Activated CD8-positive, alpha-beta memory T cell treated with anti-CD3 and anti-CD28 coated beads for 48 hours (primary cell): ENCODE results near the gene LRGUK.

Experiments
- DNase-seq, 3 experiments: peaks; one replicate each; pipeline ENCODE4 v3.0.0-alpha.2; 2020; ENCODE audit warnings: low read depth in 2 of 3, low spot score in 2 of 3

The LRGUK gene

DNA sequence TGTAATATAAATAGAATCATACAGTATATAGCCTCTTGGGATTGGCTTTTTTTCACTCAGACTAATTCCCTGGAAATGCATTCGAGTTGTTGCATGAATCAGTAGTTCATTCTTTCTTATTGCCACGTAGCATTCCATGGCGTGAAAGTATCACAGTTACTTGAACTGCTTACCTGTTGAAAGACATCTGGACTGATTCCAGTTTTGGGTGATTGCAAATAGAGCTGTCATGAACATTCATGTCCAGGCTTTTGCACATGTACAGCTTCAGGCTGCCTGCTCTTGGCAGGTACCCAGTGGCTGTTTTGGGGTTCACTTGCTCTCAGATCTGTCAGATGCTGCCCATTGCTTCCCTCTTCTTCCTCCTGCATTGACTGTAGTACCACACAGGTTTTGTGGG lies 54.9 kb downstream of the LRGUK start:
- DNase-seq = no peak

DNA sequence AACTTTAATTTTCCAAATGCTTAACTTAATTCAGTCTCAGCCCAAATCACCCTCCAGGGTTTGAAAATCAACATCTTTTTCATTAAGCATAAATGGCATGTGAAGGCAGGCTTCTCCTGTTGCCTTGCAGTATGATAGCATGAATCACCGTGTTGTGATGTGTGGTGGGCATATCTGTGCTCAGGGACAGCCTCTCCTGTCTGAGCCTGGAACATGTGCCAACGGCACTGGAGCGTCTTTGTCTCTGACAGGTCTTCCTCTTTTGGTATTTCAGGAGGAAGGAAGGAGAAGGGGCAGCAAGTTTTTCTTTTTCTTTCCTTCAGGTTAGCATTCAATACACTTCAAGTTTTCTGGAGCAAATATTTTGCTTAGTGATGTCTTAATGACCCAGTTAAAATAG lies 57.6 kb downstream of the LRGUK start:
- DNase-seq = no peak

DNA sequence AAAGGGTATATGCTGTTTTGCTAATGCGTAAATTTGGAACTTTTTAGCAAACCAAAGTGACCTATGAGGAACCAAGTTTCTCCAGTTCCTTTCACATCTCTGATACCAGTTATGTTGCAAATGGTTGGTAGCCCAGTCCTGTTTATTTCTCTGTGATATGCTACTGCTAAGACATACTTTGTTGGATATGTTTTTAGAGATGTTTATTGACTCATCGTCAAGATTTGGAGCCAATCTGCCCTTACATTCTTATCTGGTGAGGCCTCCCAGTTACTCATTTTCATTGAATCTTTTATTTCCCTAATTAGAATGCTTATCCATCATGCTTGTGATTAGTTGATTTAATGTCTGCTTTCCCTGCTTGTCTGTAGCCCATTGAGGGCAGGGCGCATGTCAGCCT lies 58.9 kb downstream of the LRGUK start:
- no peak for DNase-seq

DNA sequence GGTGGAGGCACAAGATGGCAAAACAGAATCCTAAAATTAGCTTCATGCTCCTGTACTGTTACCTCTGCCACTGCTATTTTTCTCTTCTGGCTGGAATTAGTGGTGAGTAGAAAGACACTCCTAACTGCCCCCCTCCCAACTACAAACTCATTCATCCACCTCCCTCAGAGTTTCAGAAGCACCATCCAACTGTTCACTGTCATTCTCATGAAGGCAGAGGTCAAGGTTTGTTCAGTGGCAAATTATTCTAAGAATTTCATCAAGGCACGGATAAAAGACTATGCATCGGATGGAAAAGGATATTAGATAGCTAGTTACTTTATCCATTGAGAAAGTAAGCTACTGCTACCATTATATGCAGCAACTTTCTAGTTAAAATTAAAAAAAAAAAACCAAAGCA lies 59.7 kb downstream of the LRGUK start:
- DNase-seq = no peak

- DNase-seq = no peak
Observed at GRCh38 chr7:134187893-134188292, 60.8 kb downstream of the LRGUK start.

- no peak for DNase-seq
Observed at GRCh38 chr7:134188311-134188710, 61.2 kb downstream of the LRGUK start.

- no peak for DNase-seq
Observed at GRCh38 chr7:134189559-134189958, 62.4 kb downstream of the LRGUK start.

- DNase-seq = no peak
Observed at GRCh38 chr7:134191876-134192275, 64.7 kb downstream of the LRGUK start.

- DNase-seq = no peak
Observed at GRCh38 chr7:134193240-134193639, 66.1 kb downstream of the LRGUK start.

GRCh38 chr7:134195252-134195651 lies 68.1 kb downstream of the LRGUK start:
- DNase-seq = no peak

GRCh38 chr7:134196439-134196838 lies 69.3 kb downstream of the LRGUK start:
- DNase-seq = no peak

- DNase-seq = no peak
Observed at GRCh38 chr7:134197345-134197744, 70.2 kb downstream of the LRGUK start.

DNA sequence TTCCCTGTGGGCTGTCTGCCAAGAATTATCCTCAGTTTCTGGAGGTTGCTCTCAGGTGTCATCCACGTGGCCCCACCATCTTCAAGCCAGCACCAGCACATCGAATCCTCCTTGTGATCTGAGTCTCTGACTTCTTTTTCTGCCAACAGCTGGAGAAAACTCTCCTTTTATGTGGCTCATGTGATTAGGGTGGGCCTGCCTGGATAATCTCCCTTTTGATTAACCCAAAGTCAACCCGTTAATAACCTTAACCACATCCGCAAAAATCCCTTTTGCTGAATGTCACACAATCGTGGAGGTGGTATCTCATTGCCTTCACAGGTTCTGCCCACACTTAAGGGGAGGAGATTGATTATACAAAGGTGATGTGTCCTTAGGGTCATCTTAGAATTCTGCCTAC lies 73.8 kb downstream of the LRGUK start:
- DNase-seq = no peak

DNA sequence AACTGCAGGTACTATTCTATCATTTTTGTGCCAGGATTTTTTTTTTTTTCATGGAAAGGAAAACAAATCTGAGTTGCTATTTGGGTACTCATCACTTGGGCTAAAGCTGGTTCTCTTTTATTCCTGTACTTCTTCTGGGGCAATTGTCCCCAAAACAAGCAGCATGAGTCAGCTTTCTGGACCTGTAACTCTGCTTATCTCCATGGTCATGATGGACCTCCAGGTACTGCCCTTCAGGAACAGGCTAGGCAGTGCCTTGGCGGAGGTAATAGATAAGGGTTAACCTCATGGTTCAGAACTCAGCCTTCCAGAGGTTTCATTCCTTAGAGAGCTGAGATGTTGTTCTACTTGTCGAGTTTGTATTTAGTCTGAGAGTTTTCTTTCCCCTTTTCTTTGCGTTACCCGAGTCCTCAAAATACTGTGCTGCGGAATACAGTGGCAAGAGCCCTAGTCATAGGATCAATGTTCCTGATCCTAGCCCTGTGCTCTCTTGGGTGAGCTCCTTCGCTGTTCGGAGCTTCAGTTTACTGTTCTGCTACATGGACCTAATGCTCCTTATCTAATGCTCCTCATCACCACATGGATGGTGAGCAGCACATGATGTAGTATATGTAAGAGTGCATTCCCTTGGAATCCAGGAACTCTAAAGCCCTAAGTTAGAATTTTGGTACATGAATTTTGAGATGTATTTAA lies 74.6 kb downstream of the LRGUK start:
- DNase-seq = no peak

DNA sequence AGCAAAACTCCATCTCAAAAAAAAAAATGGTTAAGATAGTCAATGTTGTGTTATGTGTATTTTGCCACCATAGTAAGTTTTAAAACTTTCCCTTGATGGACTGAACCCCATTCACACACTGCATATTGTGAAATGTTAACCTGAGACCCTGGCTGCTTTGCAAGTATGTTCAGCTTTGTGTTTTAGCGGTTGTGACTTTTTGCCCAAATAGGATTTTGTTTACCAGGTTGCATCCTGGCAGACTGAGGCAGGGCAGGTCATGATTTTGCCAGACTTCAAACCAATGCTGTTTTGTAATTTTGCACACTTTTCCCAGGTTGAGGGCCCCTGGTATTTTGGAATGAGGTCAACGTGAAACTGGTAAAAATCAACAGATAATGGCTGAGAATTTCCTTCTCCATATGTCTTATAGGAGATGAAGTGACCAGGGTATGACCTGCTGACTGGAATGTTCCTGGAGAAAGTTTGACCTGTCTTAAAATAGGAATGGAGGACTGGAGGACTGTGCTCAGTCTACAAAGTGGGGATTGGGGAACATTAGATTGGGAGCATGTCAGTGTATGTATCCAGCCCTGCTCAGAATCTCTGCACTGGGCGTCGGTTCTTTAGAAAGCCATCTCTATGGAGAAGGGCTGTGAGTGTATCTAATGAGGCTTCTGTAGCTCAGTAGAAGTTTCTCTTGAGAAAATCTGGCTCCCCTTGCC lies 76.2 kb downstream of the LRGUK start:
- no peak for DNase-seq

DNA sequence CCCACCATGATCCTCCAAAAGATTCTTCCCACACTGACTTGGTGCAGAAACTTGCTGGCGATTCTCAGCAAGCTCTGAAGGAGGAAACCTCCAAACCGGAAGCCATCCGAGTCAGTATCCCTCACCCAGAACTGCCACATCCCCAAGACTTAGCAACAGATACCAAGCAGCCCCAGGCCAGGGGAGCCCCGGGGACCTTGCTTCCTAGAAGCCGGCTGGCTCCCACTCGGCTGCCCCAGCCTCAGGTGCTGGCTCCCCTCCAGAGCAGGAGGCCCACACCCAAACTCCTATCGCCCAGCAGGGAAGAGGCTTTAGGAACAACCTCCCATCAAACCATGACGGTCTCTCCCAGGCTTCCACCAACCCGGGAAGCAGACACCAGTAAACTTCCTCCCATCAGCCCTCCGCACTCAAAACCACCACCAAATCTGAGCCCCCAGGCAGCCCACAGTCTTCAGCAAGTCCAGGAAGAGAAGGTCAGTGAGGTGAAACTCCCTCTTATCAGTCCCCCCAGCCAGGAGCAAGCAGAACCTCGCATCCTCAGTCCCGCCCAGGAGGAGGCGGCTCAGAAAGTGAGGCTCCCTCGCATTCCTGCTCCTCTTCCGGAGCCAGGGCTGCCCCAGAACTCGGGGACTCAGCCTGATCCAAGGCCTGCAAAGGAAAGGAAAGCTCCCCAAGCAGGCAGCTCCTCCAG lies 82.3 kb downstream of the LRGUK start:
- no peak for DNase-seq

DNA sequence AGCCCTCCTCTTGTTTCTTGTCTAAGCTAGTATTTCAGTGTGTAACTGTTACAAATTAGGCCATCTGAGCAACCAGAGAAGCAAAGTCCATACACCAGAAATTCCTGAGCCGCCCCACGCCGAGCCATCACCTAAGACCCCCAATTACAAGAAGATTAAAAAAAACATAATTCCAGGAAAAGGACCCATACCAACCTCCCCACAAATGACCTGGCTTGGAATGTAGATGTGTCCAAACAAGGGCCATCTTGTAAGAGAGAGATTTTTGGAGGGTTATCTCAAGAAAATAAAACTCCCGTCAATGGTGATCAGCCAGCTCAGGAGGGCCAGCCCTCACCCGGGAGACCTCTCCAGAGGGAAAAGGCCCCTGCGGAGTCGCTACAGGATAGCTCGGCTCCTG lies 83.1 kb downstream of the LRGUK start:
- no peak for DNase-seq

DNA sequence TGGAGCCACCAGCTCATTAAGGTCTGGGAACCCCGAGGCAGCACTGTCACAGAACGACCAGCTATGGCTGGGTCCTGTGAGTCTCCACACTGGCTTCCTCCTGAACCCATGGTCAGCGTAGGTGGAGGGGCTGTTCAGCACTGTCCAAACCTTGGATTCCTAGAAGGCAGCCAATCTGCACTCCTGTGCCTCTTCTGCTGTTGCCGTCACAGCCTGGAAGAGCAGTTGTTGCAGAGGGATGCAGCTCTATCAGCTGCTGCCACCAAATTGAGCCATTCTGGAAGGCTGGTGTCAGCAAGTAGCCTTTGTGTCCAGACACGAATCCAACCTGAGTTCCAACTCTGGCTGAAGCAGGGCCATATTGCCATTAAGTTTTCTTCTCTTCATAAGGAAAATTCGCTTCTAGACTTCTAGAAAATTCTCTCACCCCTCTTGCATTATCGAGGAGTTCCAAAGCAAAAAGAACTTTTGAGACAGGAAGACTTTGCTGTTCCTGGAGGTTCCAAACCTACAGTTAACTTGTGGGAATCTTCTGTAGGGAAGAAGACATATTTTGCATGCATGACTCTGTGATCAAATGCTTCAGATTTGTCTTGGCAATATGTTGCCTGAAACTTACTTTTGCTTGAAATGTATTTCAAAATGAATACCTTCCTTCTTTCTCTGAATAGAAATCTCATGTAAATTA lies 84.0 kb downstream of the LRGUK start:
- DNase-seq = no peak

- DNase-seq = no peak
Observed at GRCh38 chr7:134211817-134212216, 84.7 kb downstream of the LRGUK start.

DNA sequence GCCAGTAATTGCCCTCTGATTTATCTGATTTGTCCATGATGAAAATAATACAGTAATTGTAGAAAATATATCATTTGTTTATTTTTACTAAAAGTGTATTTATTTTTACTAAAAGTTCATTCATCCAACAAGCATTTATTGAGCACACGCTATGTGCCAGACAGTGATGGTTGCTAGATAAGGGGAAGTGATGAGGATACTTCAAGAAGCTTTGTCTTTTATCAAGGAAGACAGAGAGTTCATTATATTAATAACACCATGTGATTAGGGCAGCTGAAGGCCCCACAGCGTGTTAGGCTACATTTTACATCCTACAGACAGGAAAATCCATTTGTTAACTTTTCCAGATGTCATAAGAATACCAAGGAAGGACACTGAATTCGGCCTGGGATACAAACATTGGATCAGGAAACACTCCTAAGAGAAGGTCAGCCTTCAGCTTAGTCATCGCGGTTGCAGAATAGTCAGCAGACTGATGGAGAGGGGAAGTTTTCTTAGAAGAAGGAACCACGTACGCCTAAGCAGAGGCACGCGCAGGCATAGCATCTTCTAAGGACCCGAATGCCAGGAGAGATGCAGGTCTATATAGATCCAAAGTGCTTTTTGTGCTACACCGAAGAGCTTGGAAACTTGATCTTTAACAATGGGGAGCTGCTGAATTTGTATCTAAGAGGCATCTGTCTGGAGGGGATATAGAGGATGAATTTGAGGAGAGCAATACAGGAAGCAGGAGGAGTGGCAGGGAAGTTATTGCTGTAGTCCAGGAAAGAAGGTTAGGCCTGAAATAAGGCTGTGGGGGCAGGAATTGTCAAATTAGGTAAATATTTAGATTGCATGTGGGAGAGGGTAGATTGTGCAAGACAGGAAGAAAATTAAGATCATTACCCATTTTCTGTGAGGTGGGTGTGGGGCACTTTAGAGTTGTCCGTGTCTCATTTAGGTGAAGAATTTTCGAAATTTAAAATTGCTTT lies 85.7 kb downstream of the LRGUK start:
- no peak for DNase-seq

DNA sequence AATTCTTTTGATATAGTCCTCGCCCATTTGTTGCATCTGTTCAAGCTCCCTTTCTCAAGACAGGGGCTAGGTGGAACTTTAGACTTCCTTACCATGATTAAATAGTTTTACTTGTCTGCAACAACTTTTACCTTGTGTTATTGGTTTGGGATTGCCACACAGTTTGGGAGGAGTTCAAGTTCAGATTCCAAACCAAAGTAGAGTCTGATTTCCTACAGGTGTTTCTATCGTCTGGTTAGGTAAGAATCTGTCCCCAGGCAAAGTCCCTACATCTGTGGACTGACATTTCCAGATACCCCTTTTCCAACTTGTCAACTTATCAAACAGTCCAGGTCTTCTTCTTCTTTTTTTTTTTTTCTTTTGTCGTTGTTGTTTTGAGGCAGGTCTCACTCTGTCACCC lies 93.1 kb downstream of the LRGUK start:
- DNase-seq = no peak
